OCI-LY1 (cell line): ENCODE data around the gene NREP.

Experiments
- EZH2 ChIP-seq: fragments of 200-600 bp; sonication (generic), shearing (Covaris generic); IDR thresholded peaks from 2 replicates; pipeline ENCODE4 v1.8.0; 2017; ENCODE audit warnings: borderline replicate concordance, mixed run types, mild to moderate bottlenecking, antibody characterized with exemption, low read length, moderate library complexity, mixed read lengths
- TF ChIP-seq, protein P1 (sequence below): fragments of 200-600 bp; sonication (generic), shearing (Covaris generic); IDR thresholded peaks from 2 replicates; pipeline ENCODE4 v1.5.1; 2017; ENCODE audit warnings: mild to moderate bottlenecking, antibody characterized with exemption, low read length, moderate library complexity, mixed read lengths

DNA sequence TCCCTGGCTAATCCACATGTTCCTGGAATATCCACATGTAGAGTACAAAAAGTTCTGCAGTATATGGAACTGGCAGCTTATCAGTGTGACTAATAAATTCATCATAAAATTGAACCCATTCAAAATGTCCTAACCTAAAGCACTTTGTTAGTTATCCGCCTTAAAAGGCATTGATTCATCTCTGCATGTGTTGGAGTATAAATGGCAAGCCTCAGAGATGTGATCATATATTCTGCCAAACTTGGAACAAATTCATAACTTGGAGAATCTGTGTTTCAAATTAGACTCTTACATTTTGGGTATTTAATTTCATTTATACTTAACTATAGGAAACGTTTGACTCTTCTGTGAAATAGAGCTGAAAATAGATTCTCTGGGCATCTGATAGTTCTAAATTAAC is 25.2 kb upstream of the NREP start:
- TF ChIP-seq, protein P1, sequence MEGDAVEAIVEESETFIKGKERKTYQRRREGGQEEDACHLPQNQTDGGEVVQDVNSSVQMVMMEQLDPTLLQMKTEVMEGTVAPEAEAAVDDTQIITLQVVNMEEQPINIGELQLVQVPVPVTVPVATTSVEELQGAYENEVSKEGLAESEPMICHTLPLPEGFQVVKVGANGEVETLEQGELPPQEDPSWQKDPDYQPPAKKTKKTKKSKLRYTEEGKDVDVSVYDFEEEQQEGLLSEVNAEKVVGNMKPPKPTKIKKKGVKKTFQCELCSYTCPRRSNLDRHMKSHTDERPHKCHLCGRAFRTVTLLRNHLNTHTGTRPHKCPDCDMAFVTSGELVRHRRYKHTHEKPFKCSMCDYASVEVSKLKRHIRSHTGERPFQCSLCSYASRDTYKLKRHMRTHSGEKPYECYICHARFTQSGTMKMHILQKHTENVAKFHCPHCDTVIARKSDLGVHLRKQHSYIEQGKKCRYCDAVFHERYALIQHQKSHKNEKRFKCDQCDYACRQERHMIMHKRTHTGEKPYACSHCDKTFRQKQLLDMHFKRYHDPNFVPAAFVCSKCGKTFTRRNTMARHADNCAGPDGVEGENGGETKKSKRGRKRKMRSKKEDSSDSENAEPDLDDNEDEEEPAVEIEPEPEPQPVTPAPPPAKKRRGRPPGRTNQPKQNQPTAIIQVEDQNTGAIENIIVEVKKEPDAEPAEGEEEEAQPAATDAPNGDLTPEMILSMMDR, result no peak
- TF ChIP-seq EZH2, result no peak
